ENCODE results near the gene NXPH3. TPM values are rescaled to one million over a fixed set of nuclear protein-coding genes. Genes with fewer than 3 reads are reported as not detected.

NXPH3 gene
- total and polyA plus RNA-seq, 9 of the 15 experiments (the other 6 are each of a cell fraction or from before 2014, with no cell fraction given), result 0.04 to 0.27 (median 0.07) TPM; not detected in 2

- peaks cover 83% of the 10 kb centered on the region for H3K36me3 ChIP-seq (ENCODE audit: control insufficient read depth, insufficient read depth, low read length)
- H3K79me2 ChIP-seq (ENCODE audit: control insufficient read depth, insufficient read depth, low read length), result no peaks in the 10 kb centered on the region
- DNase-seq (ENCODE audit: extremely low read depth in 1 of 4, low spot score in 3 of 4), result no peak
- H3K27me3 ChIP-seq (ENCODE audit: control insufficient read depth in 2 of 2, insufficient read depth in 2 of 2, low read length in 2 of 2), result no peaks in the 10 kb centered on the region
- BruUV-seq (replicated peaks), result no TSS peak
- no peaks in the 10 kb centered on the region for H4K20me1 ChIP-seq (replicated peaks; ENCODE audit: control insufficient read depth, insufficient read depth, low read length)
- ChIA-PET POLR2A (interaction anchor here (1.4 kb wide), 1 partner anchor 10 kb away, joined by 5 read pairs; no protein-coding TSS in a partner anchor), CTCF (ENCODE audit: low intra/inter-chr PET ratio) (no interaction called here)
- H3K9me1 ChIP-seq (ENCODE audit: control insufficient read depth, insufficient read depth, low read length), result no peaks in the 10 kb centered on the region
- H3K9ac ChIP-seq (ENCODE audit: insufficient read depth in 1 of 2, low read depth in 2 of 2, low read length in 2 of 2), result no peak overlapping the region
- ATAC-seq, result no peak
- in situ Hi-C loops (cut with MboI) (no loop called here), intact Hi-C loops (cut with micrococcal nuclease) (no loop called here)
- no peak for FAIRE-seq
- WGBS (ENCODE audit: insufficient coverage, low coverage, missing lambda C conversion rate), result 86% methylated on average over 3 of the region's 3 CpGs
- H3K9me3 ChIP-seq (replicated peaks; ENCODE audit: control insufficient read depth, insufficient read depth, low read depth, low read length), result no peaks in the 10 kb centered on the region
- no peak overlapping the region for H2AFZ ChIP-seq (ENCODE audit: low read depth, low read length)
- H3K4me2 ChIP-seq (ENCODE audit: insufficient read depth, low read length), result no peak overlapping the region
- TF ChIP-seq HDAC8 (tag; IDR thresholded peaks at IDR 0.05) (no peak), CEBPB (tag; IDR thresholded peaks at IDR 0.05) (peak; percentile 20; the same call in 1 of the 2 replicates)
- TF ChIP-seq, protein P1, sequence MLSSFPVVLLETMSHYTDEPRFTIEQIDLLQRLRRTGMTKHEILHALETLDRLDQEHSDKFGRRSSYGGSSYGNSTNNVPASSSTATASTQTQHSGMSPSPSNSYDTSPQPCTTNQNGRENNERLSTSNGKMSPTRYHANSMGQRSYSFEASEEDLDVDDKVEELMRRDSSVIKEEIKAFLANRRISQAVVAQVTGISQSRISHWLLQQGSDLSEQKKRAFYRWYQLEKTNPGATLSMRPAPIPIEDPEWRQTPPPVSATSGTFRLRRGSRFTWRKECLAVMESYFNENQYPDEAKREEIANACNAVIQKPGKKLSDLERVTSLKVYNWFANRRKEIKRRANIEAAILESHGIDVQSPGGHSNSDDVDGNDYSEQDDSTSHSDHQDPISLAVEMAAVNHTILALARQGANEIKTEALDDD (IDR thresholded peaks at IDR 0.05), result 0 out of 2 replicates have a peak, but pooled peaks have one; percentile 27
- H3K4me1 ChIP-seq (replicated peaks in 1 of 2; ENCODE audit: control insufficient read depth in 2 of 2, insufficient read depth in 2 of 2, low read length in 2 of 2), result peaks cover 0 to 10% of the 10 kb centered on the region in 2 experiments; a peak in 2 of 5 replicates
- H3K27ac ChIP-seq (ENCODE audit: extremely low read depth, low read depth, low read length), result no peak overlapping the region
- no peak overlapping the region for H3K4me3 ChIP-seq
These were observed 42.4 kb downstream of the NXPH3 start for GRCh38 chr17:49618028-49618611.

GRCh38 chr17:49621420-49621819 is 45.7 kb downstream of the NXPH3 start:
- H3K27me3 ChIP-seq (ENCODE audit: control insufficient read depth in 2 of 2, insufficient read depth in 2 of 2, low read length in 2 of 2), result no peaks in the 10 kb centered on the region
- no peaks in the 10 kb centered on the region for H3K9me1 ChIP-seq (ENCODE audit: control insufficient read depth, insufficient read depth, low read length)
- ChIA-PET CTCF (ENCODE audit: low intra/inter-chr PET ratio) (no interaction called here), POLR2A (no interaction called here)
- H3K9ac ChIP-seq (ENCODE audit: insufficient read depth in 1 of 2, low read depth in 2 of 2, low read length in 2 of 2), result no peak overlapping the region
- TF ChIP-seq RBM25 (IDR thresholded peaks at IDR 0.05; ENCODE audit: low read depth, low read length, severe bottlenecking) (peak; percentile 49), HIVEP1 (CRISPR knock-in tag; IDR thresholded peaks at IDR 0.05) (no peak)
- peaks cover 58% of the 10 kb centered on the region for H3K36me3 ChIP-seq (ENCODE audit: control insufficient read depth, insufficient read depth, low read length)
- no peak overlapping the region for H2AFZ ChIP-seq (ENCODE audit: low read depth, low read length)
- H4K20me1 ChIP-seq (replicated peaks; ENCODE audit: control insufficient read depth, insufficient read depth, low read length), result no peaks in the 10 kb centered on the region
- intact Hi-C loops (cut with micrococcal nuclease), result no loop called here
- H3K9me3 ChIP-seq (replicated peaks; ENCODE audit: control insufficient read depth, insufficient read depth, low read depth, low read length), result no peaks in the 10 kb centered on the region
- H3K79me2 ChIP-seq (ENCODE audit: control insufficient read depth, insufficient read depth, low read length), result peaks cover 7% of the 10 kb centered on the region; the same call in 1 of the 3 replicates
- peaks cover 0 to 10% of the 10 kb centered on the region in 2 experiments; a peak in 2 of 5 replicates for H3K4me1 ChIP-seq (replicated peaks in 1 of 2; ENCODE audit: control insufficient read depth in 2 of 2, insufficient read depth in 2 of 2, low read length in 2 of 2)
- no peak overlapping the region for H3K4me2 ChIP-seq (ENCODE audit: insufficient read depth, low read length)
- in situ Hi-C loops (cut with MboI), result no loop called here
- H3K4me3 ChIP-seq, result no peak overlapping the region
- H3K27ac ChIP-seq (ENCODE audit: extremely low read depth, low read depth, low read length), result no peak overlapping the region
- DNase-seq (ENCODE audit: extremely low read depth in 1 of 4, low spot score in 3 of 4), result no peak
- no peak for ATAC-seq
- no TSS peak for BruUV-seq (replicated peaks)
- FAIRE-seq, result no peak

Data from K562 (cell line).